NCI-H345 treated with DMSO at 0.1 percent for 48 hours (cell line): Measurements from ENCODE around the gene ZNF98.

Experiments used
- DNase-seq: peaks from one replicate; lab custom pipeline; 2025; ENCODE audit not compliant: unreplicated experiment; lab: John Stamatoyannopoulos, UW

The ZNF98 gene

GRCh38 chr19:22422211-22422610, at the start of gene ZNF98:
ZNF98 (minus strand) TSS chr19:22422346; CDS start chr19:22422224, 122 bp downstream.
- no peak for DNase-seq

GRCh38 chr19:22446605-22447004, 24.5 kb upstream of the ZNF98 start:
- DNase-seq = no peak

- no peak for DNase-seq
Measured at GRCh38 chr19:22438011-22438410, 15.9 kb upstream of the ZNF98 start.

- no peak for DNase-seq
Measured at GRCh38 chr19:22427960-22428913, 6.1 kb upstream of the ZNF98 start.

- DNase-seq = no peak
Measured at GRCh38 chr19:22427547-22427946, 5.4 kb upstream of the ZNF98 start.

GRCh38 chr19:22426901-22427300, 4.8 kb upstream of the ZNF98 start:
- DNase-seq = no peak

- no peak for DNase-seq
Measured at GRCh38 chr19:22421797-22422196, 349 bp downstream of the ZNF98 start.

GRCh38 chr19:22354665-22355064, 67.5 kb downstream of the ZNF98 start:
- no peak for DNase-seq
